Upper lobe of right lung (tissue), 1 donor: ENCODE results near the gene INTS1. TPM values are rescaled to one million over a fixed set of nuclear protein-coding genes. Genes with fewer than 3 reads are reported as not detected.
"Not testable (repeated sequence)": the region's sequence is repeated elsewhere in the genome, so short reads cannot be mapped to it uniquely, and the experiment has no call there.

ENCODE experiments used
- ATAC-seq: fragments of 200-7000 bp; cut with Tn5 transposase; one replicate; pipeline ENCODE4 v1.9.1; 2020; ENCODE audit warnings: mild to moderate bottlenecking, moderate library complexity
- DNase-seq: peaks from one replicate; pipeline ENCODE4 v3.0.0-alpha.2; 2020
- H3K27ac ChIP-seq: fragments of 200-600 bp; one replicate; pipeline ENCODE4 v1.8.0; 2022
- H3K27me3 ChIP-seq: fragments of 200-600 bp; one replicate; pipeline ENCODE4 v1.8.0; 2022; ENCODE audit warnings: mild to moderate bottlenecking
- H3K36me3 ChIP-seq: fragments of 200-600 bp; one replicate; pipeline ENCODE4 v1.8.0; 2022
- H3K4me1 ChIP-seq: fragments of 200-600 bp; one replicate; pipeline ENCODE4 v1.8.0; 2022
- H3K4me3 ChIP-seq: fragments of 200-600 bp; one replicate; pipeline ENCODE4 v1.8.0; 2022; ENCODE audit warnings: mild to moderate bottlenecking
- H3K9me3 ChIP-seq: fragments of 200-600 bp; one replicate; pipeline ENCODE4 v1.8.0; 2022
- CTCF ChIP-seq: fragments of 200-600 bp; IDR thresholded peaks from one replicate; pipeline ENCODE4 v1.8.0; 2022; ENCODE audit warnings: antibody characterized with exemption
- intact Hi-C: fragments of 100-400 bp; cut with DNase I; formaldehyde crosslinking; loops from one replicate; pipeline ENCODE4 v1.11.0; 2022
- total RNA-seq: library from RNA; stranded (reverse); fragmentation: NEBNext Ultra II Directional; extraction: Animal tissue kit (Norgen Biotek cat#: 25700); gene quantifications from one replicate; pipeline ENCODE4 v1.2.1, GENCODE V29; 2021
- donor health status: DM: no; HTN: yes; CAD: no; lungs with severe emphysema.

The INTS1 gene
- total RNA-seq, 1 donor from 2014 or later: 49.2 TPM

- H3K27me3 ChIP-seq: no peaks in the 10 kb centered on the region
- H3K4me3 ChIP-seq: no peak overlapping the region
- no peaks in the 10 kb centered on the region for H3K9me3 ChIP-seq
- intact Hi-C loops: no loop called here
- H3K27ac ChIP-seq: no peak overlapping the region
- TF ChIP-seq CTCF: no peak
- DNase-seq: no peak
- no peaks in the 10 kb centered on the region for H3K4me1 ChIP-seq
- peaks cover 8% of the 10 kb centered on the region for H3K36me3 ChIP-seq
- ATAC-seq: no peak
These were observed 54.7 kb downstream of the INTS1 start for GRCh38 chr7:1449501-1449900.

GRCh38 chr7:1448958-1449357, 55.2 kb downstream of the INTS1 start:
- Histone ChIP-seq H3K36me3 (peaks cover 8% of the 10 kb centered on the region), H3K9me3 (no peaks in the 10 kb centered on the region), H3K27ac (no peak overlapping the region), H3K4me3 (no peak overlapping the region), H3K27me3 (no peaks in the 10 kb centered on the region), H3K4me1 (no peaks in the 10 kb centered on the region)
- TF ChIP-seq CTCF: no peak
- intact Hi-C loops: no loop called here
- ATAC-seq (no peak), DNase-seq (no peak)

- intact Hi-C loops: no loop called here
- Histone ChIP-seq H3K27ac (peak overlapping the region; percentile 42), H3K4me1 (no peaks in the 10 kb centered on the region), H3K36me3 (peaks cover 8% of the 10 kb centered on the region), H3K9me3 (no peaks in the 10 kb centered on the region), H3K27me3 (no peaks in the 10 kb centered on the region), H3K4me3 (no peak overlapping the region)
- DNase-seq (no peak), ATAC-seq (no peak)
- no peak for TF ChIP-seq CTCF
These were observed 56.5 kb downstream of the INTS1 start for GRCh38 chr7:1447551-1448244.

GRCh38 chr7:1447112-1447511, 57.1 kb downstream of the INTS1 start:
- DNase-seq (no peak), ATAC-seq (no peak)
- Histone ChIP-seq H3K27me3 (no peaks in the 10 kb centered on the region), H3K36me3 (peaks cover 8% of the 10 kb centered on the region), H3K9me3 (no peaks in the 10 kb centered on the region), H3K27ac (peak overlapping the region; percentile 42), H3K4me3 (no peak overlapping the region), H3K4me1 (no peaks in the 10 kb centered on the region)
- intact Hi-C loops: no loop called here
- no peak for TF ChIP-seq CTCF

GRCh38 chr7:1446620-1447032, 57.6 kb downstream of the INTS1 start:
- no peak for DNase-seq

GRCh38 chr7:1446026-1446425, 58.2 kb downstream of the INTS1 start:
- intact Hi-C loops, H3K27ac ChIP-seq, H3K9me3 ChIP-seq, DNase-seq, ATAC-seq, H3K4me1 ChIP-seq, H3K27me3 ChIP-seq, H3K4me3 ChIP-seq, H3K36me3 ChIP-seq: not testable (repeated sequence)

More at GRCh38 chr7:1446620-1447032, 57.6 kb downstream of the INTS1 start:
- H3K9me3 ChIP-seq: no peaks in the 10 kb centered on the region
- H3K4me1 ChIP-seq: no peaks in the 10 kb centered on the region
- H3K4me3 ChIP-seq: no peak overlapping the region
- intact Hi-C loops: no loop called here
- H3K36me3 ChIP-seq: peaks cover 8% of the 10 kb centered on the region
- H3K27me3 ChIP-seq: no peaks in the 10 kb centered on the region
- H3K27ac ChIP-seq: no peak overlapping the region
- TF ChIP-seq CTCF: no peak
- no peak for ATAC-seq
